Neural cell (in vitro differentiated cells): ENCODE measurements around the gene CD3E. TPM values are rescaled to one million over a fixed set of nuclear protein-coding genes. Genes with fewer than 3 reads are reported as not detected.

Experiments used
- H2AFZ ChIP-seq: fragments of 200-600, 300-800 bp; sonication (generic), shearing (Covaris generic); 2 replicates; pipeline ENCODE4 v1.6.0; 2014; ENCODE audit warnings: low read depth, mild to moderate bottlenecking, antibody characterized with exemption, low read length, moderate library complexity
- H3F3A ChIP-seq: fragments of 200-600 bp; shearing (Covaris generic); 2 replicates; pipeline ENCODE4 v1.6.1; 2016; ENCODE audit warnings: mild to moderate bottlenecking, moderate library complexity, mixed read lengths, antibody characterized with exemption, low read length; ENCODE audit not compliant: insufficient read depth, poor library complexity, severe bottlenecking
- H3K27ac ChIP-seq: fragments of 200-600, 300-800 bp; sonication (generic), shearing (Covaris generic); 2 replicates; pipeline ENCODE4 v1.5.1; 2014; ENCODE audit warnings: mild to moderate bottlenecking, low read length, moderate library complexity
- H3K27me3 ChIP-seq: fragments of 300-800, 200-600 bp; sonication (generic), shearing (Covaris generic); 2 replicates; pipeline ENCODE4 v1.6.0; 2014; ENCODE audit warnings: mild to moderate bottlenecking, low read depth, low read length, moderate library complexity; ENCODE audit not compliant: insufficient read depth
- H3K36me3 ChIP-seq: fragments of 300-800, 200-600 bp; sonication (generic), shearing (Covaris generic); 2 replicates; pipeline ENCODE4 v1.5.1; 2014; ENCODE audit warnings: mild to moderate bottlenecking, antibody characterized with exemption, low read length, moderate library complexity; ENCODE audit not compliant: insufficient read depth
- H3K4me2 ChIP-seq: fragments of 300-800, 200-600 bp; sonication (generic), shearing (Covaris generic); 2 replicates; pipeline ENCODE4 v1.6.0; 2014; ENCODE audit warnings: mild to moderate bottlenecking, low read length
- H3K4me3 ChIP-seq: fragments of 300-800, 200-600 bp; sonication (generic), shearing (Covaris generic); 2 replicates; pipeline ENCODE4 v1.5.1; 2014; ENCODE audit warnings: mild to moderate bottlenecking, low read length, moderate library complexity
- H3K79me2 ChIP-seq: fragments of 200-600 bp; shearing (Covaris generic); replicated peaks from 2 replicates; pipeline ENCODE4 v1.6.0; 2014; ENCODE audit warnings: mild to moderate bottlenecking, low read length, moderate library complexity; ENCODE audit not compliant: insufficient read depth
- H3K9ac ChIP-seq: fragments of 300-800, 200-600 bp; sonication (generic), shearing (Covaris generic); 2 replicates; pipeline ENCODE4 v1.6.1; 2016; ENCODE audit warnings: mild to moderate bottlenecking, low read length, mixed read lengths
- H3K9me2 ChIP-seq: fragments of 200-600 bp; shearing (Covaris generic); 2 replicates; pipeline ENCODE4 v1.6.1; 2016; ENCODE audit warnings: mild to moderate bottlenecking, low read length, mixed read lengths; ENCODE audit not compliant: insufficient read depth
- H3K9me3 ChIP-seq: fragments of 200-600, 300-800 bp; sonication (generic), shearing (Covaris generic); 2 replicates; pipeline ENCODE4 v1.6.1; 2016; ENCODE audit warnings: mild to moderate bottlenecking, mixed run types, low read length, moderate library complexity, mixed read lengths
- H4K20me1 ChIP-seq: fragments of 200-600 bp; shearing (Covaris generic); 2 replicates; pipeline ENCODE4 v1.6.1; 2016; ENCODE audit warnings: mild to moderate bottlenecking, mixed run types; ENCODE audit not compliant: insufficient read depth
- EP300 ChIP-seq: fragments of 450-650 bp; conservative IDR thresholded peaks from 2 replicates; pipeline ENCODE4 v1.6.1; 2014; ENCODE audit warnings: antibody characterized with exemption, mild to moderate bottlenecking, moderate library complexity; ENCODE audit not compliant: poor library complexity, severe bottlenecking
- EZH2 ChIP-seq: fragments of 200-600, 300-800 bp; shearing (Covaris generic), sonication (generic); IDR thresholded peaks from 2 replicates; pipeline ENCODE4 v1.6.1; 2014; ENCODE audit warnings: antibody characterized with exemption, low read length, borderline replicate concordance, mild to moderate bottlenecking; ENCODE audit not compliant: insufficient read depth, poor library complexity, severe bottlenecking
- MXI1 ChIP-seq: fragments of 450-650 bp; conservative IDR thresholded peaks from 2 replicates; pipeline ENCODE4 v1.6.1; 2014; ENCODE audit warnings: antibody characterized with exemption, mild to moderate bottlenecking; ENCODE audit not compliant: poor library complexity, severe bottlenecking
- POLR2AphosphoS5 ChIP-seq: IDR thresholded peaks from 2 replicates; pipeline ENCODE4 v1.6.1; 2012
- RAD21 ChIP-seq: fragments of 450-650 bp; conservative IDR thresholded peaks from 2 replicates; pipeline ENCODE4 v1.6.1; 2014; ENCODE audit warnings: antibody characterized with exemption, mild to moderate bottlenecking, moderate library complexity
- SMC3 ChIP-seq: fragments of 450-650 bp; conservative IDR thresholded peaks from 2 replicates; pipeline ENCODE4 v1.6.1; 2014; ENCODE audit warnings: antibody characterized with exemption, mild to moderate bottlenecking, moderate library complexity; ENCODE audit not compliant: poor library complexity
- TAF1 ChIP-seq: IDR thresholded peaks from 2 replicates; pipeline ENCODE4 v1.6.1; 2012; ENCODE audit warnings: low read depth
- polyA plus RNA-seq: library from polyadenylated mRNA; depleted of rRNA; stranded (reverse); fragments of >200 nt; gene quantifications from 2 replicates; pipeline ENCODE4 v1.2.3, GENCODE V29; 2014
- TF ChIP-seq, protein P1 (sequence below): fragments of 450-650 bp; IDR thresholded peaks from 2 replicates; pipeline ENCODE4 v1.5.1; 2014; ENCODE audit warnings: antibody characterized with exemption, mild to moderate bottlenecking, moderate library complexity; ENCODE audit not compliant: poor library complexity, severe bottlenecking
- TF ChIP-seq, protein P2 (sequence below): IDR thresholded peaks from 2 replicates; pipeline ENCODE4 v1.6.1; 2012; ENCODE audit warnings: borderline replicate concordance

Gene CD3E
- polyA plus RNA-seq, 1 donor from 2014 or later: not detected

- H3K4me3 ChIP-seq: no peak overlapping the region
- H3K9me2 ChIP-seq: no peaks in the 10 kb centered on the region
- H4K20me1 ChIP-seq: no peaks in the 10 kb centered on the region
- TF ChIP-seq EZH2 (no peak), POLR2AphosphoS5 (no peak), RAD21 (no peak), TAF1 (no peak), MXI1 (no peak), EP300 (no peak), SMC3 (no peak)
- TF ChIP-seq, protein P1, sequence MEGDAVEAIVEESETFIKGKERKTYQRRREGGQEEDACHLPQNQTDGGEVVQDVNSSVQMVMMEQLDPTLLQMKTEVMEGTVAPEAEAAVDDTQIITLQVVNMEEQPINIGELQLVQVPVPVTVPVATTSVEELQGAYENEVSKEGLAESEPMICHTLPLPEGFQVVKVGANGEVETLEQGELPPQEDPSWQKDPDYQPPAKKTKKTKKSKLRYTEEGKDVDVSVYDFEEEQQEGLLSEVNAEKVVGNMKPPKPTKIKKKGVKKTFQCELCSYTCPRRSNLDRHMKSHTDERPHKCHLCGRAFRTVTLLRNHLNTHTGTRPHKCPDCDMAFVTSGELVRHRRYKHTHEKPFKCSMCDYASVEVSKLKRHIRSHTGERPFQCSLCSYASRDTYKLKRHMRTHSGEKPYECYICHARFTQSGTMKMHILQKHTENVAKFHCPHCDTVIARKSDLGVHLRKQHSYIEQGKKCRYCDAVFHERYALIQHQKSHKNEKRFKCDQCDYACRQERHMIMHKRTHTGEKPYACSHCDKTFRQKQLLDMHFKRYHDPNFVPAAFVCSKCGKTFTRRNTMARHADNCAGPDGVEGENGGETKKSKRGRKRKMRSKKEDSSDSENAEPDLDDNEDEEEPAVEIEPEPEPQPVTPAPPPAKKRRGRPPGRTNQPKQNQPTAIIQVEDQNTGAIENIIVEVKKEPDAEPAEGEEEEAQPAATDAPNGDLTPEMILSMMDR: no peak
- TF ChIP-seq, protein P2, sequence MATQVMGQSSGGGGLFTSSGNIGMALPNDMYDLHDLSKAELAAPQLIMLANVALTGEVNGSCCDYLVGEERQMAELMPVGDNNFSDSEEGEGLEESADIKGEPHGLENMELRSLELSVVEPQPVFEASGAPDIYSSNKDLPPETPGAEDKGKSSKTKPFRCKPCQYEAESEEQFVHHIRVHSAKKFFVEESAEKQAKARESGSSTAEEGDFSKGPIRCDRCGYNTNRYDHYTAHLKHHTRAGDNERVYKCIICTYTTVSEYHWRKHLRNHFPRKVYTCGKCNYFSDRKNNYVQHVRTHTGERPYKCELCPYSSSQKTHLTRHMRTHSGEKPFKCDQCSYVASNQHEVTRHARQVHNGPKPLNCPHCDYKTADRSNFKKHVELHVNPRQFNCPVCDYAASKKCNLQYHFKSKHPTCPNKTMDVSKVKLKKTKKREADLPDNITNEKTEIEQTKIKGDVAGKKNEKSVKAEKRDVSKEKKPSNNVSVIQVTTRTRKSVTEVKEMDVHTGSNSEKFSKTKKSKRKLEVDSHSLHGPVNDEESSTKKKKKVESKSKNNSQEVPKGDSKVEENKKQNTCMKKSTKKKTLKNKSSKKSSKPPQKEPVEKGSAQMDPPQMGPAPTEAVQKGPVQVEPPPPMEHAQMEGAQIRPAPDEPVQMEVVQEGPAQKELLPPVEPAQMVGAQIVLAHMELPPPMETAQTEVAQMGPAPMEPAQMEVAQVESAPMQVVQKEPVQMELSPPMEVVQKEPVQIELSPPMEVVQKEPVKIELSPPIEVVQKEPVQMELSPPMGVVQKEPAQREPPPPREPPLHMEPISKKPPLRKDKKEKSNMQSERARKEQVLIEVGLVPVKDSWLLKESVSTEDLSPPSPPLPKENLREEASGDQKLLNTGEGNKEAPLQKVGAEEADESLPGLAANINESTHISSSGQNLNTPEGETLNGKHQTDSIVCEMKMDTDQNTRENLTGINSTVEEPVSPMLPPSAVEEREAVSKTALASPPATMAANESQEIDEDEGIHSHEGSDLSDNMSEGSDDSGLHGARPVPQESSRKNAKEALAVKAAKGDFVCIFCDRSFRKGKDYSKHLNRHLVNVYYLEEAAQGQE: no peak
- no peak overlapping the region for H3K9ac ChIP-seq
- H3K27ac ChIP-seq: no peak overlapping the region
- H3F3A ChIP-seq: no peaks in the 10 kb centered on the region
- no peaks in the 10 kb centered on the region for H3K36me3 ChIP-seq
- no peak overlapping the region for H3K4me2 ChIP-seq
- no peaks in the 10 kb centered on the region for H3K9me3 ChIP-seq
- no peaks in the 10 kb centered on the region for H3K79me2 ChIP-seq
- H3K27me3 ChIP-seq: no peaks in the 10 kb centered on the region
- H2AFZ ChIP-seq: no peak overlapping the region
These were observed 23.2 kb upstream of the CD3E start for GRCh38 chr11:118281284-118281683.

- Histone ChIP-seq H4K20me1 (no peaks in the 10 kb centered on the region), H3K79me2 (no peaks in the 10 kb centered on the region), H2AFZ (no peak overlapping the region), H3K27me3 (no peaks in the 10 kb centered on the region), H3K9me3 (no peaks in the 10 kb centered on the region), H3K27ac (no peak overlapping the region), H3K4me3 (no peak overlapping the region), H3F3A (no peaks in the 10 kb centered on the region), H3K9ac (no peak overlapping the region), H3K4me2 (no peak overlapping the region), H3K9me2 (no peaks in the 10 kb centered on the region), H3K36me3 (no peaks in the 10 kb centered on the region)
- TF ChIP-seq, protein P1: no peak
- no peak for TF ChIP-seq MXI1
- TF ChIP-seq EP300: no peak
- TF ChIP-seq POLR2AphosphoS5: no peak
- no peak for TF ChIP-seq EZH2
- TF ChIP-seq TAF1: no peak
These were observed 21.9 kb upstream of the CD3E start for GRCh38 chr11:118282606-118283005.
